HG03280 (cell line): ENCODE data around the gene PPTC7.

Experiments used
- ATAC-seq: cut with Tn5 transposase; IDR thresholded peaks from one replicate; pipeline ENCODE4 v1.9.1; 2021; ENCODE audit warnings: mild to moderate bottlenecking, moderate library complexity; ENCODE audit not compliant: unreplicated experiment

PPTC7 gene

DNA sequence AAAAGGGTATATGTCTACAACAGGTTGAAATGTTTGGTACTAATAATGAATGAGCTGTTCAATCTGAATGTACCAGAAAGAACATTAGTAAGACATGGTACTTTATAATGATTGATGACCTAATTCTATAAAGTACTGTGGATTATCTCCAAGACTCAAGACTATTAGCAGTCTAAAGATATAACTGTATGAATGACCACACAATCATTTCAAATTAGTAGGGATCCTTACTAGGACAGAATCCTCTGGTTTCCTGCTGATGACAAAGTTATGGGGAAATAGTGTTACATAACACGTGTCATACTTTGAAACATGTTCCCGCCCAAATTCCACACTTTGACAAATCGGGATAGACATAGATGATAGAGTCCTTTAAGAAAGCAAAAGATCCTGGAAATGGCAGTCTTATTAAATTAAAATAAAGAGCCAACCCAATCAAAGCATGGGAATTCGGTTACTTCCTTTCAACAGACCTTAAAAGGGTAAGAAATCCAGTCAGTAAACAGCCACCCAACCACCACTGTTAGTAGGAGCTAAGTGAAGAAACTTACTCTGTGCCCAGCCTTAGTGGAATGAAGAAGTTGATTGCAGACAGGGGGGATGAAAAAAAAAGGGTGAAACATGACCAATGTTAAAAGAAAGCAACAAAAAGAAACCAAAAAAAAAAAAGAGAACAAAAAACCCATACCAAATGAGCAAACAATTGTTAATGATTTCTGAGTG, 84.0 kb downstream of the PPTC7 start:
- ATAC-seq = no peak
